Mammary epithelial cell (primary cell): Measurements from ENCODE around the gene TOM1L2.

Experiments
- EZH2 ChIP-seq: IDR thresholded peaks from 2 replicates; pipeline ENCODE4 v1.6.1; 2012; ENCODE audit warnings: low read length, inconsistent platforms, borderline replicate concordance
- TF ChIP-seq, protein P1 (sequence below), 2 donors: IDR thresholded peaks in 1 of 2; conservative IDR thresholded peaks in 1 of 2; 2 replicates each; pipeline ENCODE4 v1.5.1; 2011 to 2012; ENCODE audit warnings: inconsistent platforms in 2 of 2, low read length in 2 of 2, mild to moderate bottlenecking in 2 of 2, control low read depth in 1 of 2, low read depth in 1 of 2; ENCODE audit not compliant: insufficient read depth in 1 of 2; ENCODE audit errors: extremely low read depth in 1 of 2

DNA sequence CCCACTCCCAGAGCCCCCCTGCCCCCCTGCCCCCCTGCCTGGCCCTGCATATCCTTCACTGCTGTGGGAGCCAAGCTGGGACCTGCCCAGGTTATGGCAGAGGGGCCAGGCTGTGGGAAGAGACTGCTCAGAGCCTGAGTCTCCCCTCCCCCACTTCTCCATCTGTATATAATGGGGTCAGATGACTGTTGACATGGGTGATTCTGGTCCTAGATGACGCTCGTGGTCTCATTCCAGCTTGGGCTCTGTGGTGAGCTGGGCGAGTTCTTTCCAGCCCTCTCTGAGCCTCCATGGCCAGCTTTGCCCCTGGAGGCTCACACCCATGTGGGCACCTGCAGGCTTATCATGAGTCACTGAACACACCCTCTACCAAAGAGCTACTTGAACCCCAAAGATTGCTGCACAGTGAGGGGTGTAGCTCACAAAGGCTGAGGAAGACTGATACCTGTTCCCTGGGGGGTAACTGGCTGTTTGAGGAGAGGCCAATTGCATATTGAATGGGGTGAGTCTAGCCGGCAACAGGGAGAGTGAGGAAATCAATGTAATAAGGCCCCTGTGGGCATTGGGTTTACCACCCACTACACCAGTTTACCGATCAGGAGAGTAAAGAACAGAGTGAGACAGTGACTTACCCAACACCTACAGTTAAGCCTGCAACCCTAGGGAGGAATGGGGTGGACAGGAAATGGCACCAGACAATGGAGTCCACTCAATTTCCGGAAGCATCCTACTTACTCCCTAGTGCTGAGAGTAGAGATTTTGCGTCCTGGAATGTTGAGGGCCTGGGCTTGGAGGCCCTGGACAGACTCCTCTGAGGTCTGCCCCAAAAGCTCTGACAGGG is 131.2 kb downstream of the TOM1L2 start:
- TF ChIP-seq, protein P1, sequence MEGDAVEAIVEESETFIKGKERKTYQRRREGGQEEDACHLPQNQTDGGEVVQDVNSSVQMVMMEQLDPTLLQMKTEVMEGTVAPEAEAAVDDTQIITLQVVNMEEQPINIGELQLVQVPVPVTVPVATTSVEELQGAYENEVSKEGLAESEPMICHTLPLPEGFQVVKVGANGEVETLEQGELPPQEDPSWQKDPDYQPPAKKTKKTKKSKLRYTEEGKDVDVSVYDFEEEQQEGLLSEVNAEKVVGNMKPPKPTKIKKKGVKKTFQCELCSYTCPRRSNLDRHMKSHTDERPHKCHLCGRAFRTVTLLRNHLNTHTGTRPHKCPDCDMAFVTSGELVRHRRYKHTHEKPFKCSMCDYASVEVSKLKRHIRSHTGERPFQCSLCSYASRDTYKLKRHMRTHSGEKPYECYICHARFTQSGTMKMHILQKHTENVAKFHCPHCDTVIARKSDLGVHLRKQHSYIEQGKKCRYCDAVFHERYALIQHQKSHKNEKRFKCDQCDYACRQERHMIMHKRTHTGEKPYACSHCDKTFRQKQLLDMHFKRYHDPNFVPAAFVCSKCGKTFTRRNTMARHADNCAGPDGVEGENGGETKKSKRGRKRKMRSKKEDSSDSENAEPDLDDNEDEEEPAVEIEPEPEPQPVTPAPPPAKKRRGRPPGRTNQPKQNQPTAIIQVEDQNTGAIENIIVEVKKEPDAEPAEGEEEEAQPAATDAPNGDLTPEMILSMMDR (conservative IDR thresholded peaks at IDR 0.05 in 1 of 2, IDR thresholded peaks at IDR 0.05 in 1 of 2; ENCODE audit: extremely low read depth in 1 of 2, insufficient read depth in 1 of 2, low read depth in 1 of 2, low read length in 2 of 2) = no peak
- no peak for TF ChIP-seq EZH2
